ENCODE results near the gene CAPN10.

DNA sequence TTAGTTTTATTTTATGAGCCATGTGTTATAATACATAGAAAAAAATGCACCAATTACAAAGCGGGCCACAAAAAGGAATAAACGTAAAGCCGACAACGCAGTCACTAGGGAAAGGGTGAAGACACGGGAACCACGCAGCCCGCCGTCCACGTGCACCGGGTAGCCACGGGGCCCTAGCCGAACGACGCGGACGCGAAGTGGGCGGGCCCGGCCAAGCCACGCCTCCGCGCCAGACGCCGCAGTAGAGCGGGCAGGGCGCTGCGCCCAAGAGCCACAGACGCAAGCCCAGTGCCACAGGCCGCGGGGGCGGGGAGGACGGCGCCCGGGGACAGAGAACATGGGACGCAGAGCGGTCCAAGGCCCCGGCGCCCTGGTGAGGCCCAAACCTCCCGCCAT, 26.5 kb upstream of the CAPN10 start, which contains the start of gene DUSP28:
- peak; percentile 80 for TF ChIP-seq POLR2AphosphoS5 (IDR thresholded peaks at IDR 0.05; ENCODE audit: insufficient read depth, low read depth, low read length)
- TF ChIP-seq, protein P1, sequence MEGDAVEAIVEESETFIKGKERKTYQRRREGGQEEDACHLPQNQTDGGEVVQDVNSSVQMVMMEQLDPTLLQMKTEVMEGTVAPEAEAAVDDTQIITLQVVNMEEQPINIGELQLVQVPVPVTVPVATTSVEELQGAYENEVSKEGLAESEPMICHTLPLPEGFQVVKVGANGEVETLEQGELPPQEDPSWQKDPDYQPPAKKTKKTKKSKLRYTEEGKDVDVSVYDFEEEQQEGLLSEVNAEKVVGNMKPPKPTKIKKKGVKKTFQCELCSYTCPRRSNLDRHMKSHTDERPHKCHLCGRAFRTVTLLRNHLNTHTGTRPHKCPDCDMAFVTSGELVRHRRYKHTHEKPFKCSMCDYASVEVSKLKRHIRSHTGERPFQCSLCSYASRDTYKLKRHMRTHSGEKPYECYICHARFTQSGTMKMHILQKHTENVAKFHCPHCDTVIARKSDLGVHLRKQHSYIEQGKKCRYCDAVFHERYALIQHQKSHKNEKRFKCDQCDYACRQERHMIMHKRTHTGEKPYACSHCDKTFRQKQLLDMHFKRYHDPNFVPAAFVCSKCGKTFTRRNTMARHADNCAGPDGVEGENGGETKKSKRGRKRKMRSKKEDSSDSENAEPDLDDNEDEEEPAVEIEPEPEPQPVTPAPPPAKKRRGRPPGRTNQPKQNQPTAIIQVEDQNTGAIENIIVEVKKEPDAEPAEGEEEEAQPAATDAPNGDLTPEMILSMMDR (IDR thresholded peaks at IDR 0.05; ENCODE audit: extremely low read depth in 1 of 2, insufficient read depth in 1 of 2, low read depth in 1 of 2, low read length in 2 of 2), result no peak
- TF ChIP-seq POLR2A (IDR thresholded peaks at IDR 0.05; ENCODE audit: low read depth, low read length), result peak; percentile 75
- no peak for TF ChIP-seq EZH2 (IDR thresholded peaks at IDR 0.05; ENCODE audit: borderline replicate concordance, low read depth, low read length, severe bottlenecking)
- TF ChIP-seq, protein P2, sequence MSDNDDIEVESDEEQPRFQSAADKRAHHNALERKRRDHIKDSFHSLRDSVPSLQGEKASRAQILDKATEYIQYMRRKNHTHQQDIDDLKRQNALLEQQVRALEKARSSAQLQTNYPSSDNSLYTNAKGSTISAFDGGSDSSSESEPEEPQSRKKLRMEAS (IDR thresholded peaks at IDR 0.05; ENCODE audit: insufficient read depth, insufficient read length), result peak; percentile 89
- peak; percentile 86 for TF ChIP-seq MYC (IDR thresholded peaks at IDR 0.05; ENCODE audit: low read depth, low read length)
- TF ChIP-seq JUN (IDR thresholded peaks at IDR 0.05; ENCODE audit: borderline replicate concordance, insufficient read depth, insufficient read length, low read depth), result no peak

Data from endothelial cell of umbilical vein (primary cell).